ENCODE data around the gene MEOX1.

Gene MEOX1

GRCh38 chr17:43665937-43666236 lies 4.2 kb upstream of the MEOX1 start:
- TF ChIP-seq CTCF (IDR thresholded peaks at IDR 0.05; ENCODE audit: low read depth, low read length, missing control alignments) = no peak
- DNase-seq (ENCODE audit: low read depth) = no peak
- H3K4me3 ChIP-seq (ENCODE audit: low read depth, low read length) = no peak overlapping the region

- TF ChIP-seq CTCF (IDR thresholded peaks at IDR 0.05; ENCODE audit: low read depth, low read length, missing control alignments) = no peak
- H3K4me3 ChIP-seq (ENCODE audit: low read depth, low read length) = no peak overlapping the region
- DNase-seq (ENCODE audit: low read depth) = no peak
These were observed 3.6 kb upstream of the MEOX1 start for GRCh38 chr17:43665084-43665936.

DNA sequence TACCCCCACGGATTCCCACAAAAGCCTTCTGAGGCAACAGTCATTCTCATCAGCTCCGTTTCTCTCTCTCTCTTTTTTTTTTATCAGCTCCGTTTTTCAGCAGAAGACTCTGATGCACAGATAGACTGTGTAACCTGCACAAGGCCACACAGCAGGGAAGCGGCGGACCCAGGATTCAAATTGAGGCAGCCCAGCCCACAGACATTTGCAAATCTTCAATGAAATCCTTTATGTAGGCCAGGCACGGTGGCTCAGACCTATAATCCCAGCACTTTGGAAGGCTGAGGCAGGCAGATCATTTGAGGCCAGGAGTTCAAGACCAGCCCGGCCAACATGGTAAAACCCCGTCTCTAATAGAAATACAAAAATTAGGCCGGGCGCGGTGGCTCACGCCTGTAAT lies 2.4 kb upstream of the MEOX1 start:
- no peak for TF ChIP-seq CTCF (IDR thresholded peaks at IDR 0.05; ENCODE audit: low read depth, low read length, missing control alignments)
- DNase-seq (ENCODE audit: low read depth) = no peak
- no peak overlapping the region for H3K4me3 ChIP-seq (ENCODE audit: low read depth, low read length)

- no peak for DNase-seq (ENCODE audit: low read depth)
- TF ChIP-seq CTCF (IDR thresholded peaks at IDR 0.05; ENCODE audit: low read depth, low read length, missing control alignments) = no peak
- no peak overlapping the region for H3K4me3 ChIP-seq (ENCODE audit: low read depth, low read length)
These were observed 1.7 kb upstream of the MEOX1 start for GRCh38 chr17:43663383-43663782.

DNA sequence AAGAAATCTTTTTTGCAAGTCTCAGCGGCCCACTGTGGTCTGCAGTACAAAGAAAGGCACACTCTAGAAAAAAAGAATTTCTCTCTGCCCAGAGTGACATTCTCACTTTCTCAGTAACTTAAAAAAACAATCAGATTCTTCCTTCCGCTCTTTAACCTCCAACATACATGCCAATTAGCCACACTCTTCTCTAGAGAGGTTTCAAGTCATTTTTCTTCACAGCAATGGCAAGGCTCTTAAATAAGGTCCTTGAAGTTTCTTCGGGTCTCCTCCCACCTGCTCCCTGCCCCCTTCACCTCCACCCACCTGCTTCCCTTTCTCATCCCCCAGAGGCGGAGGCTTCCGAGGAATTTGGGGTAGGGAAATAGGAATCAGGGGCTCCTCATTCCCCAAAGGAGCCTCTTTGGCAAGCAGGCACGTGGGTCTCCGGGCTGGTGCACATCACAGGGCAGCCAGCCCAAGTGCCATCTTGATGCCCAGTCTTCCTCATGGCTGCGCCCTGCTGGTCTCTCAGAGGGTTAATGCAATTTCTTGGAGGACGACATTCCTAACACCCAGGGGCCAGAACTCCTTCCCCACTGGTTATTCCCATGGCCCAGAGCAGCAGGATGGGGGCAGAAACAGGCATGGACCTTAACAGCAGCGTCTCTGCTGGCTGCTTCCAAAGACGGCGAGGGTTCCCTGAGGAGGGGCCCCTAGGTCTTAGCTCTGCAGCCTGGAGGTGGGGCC lies 855 bp upstream of the MEOX1 start:
- H3K4me3 ChIP-seq (ENCODE audit: low read depth, low read length) = no peak overlapping the region
- TF ChIP-seq CTCF (IDR thresholded peaks at IDR 0.05; ENCODE audit: low read depth, low read length, missing control alignments) = no peak
- DNase-seq (ENCODE audit: low read depth) = peak; percentile 16

- no peak for DNase-seq (ENCODE audit: low read depth)
- no peak overlapping the region; the same call in 1 of the 2 replicates for H3K4me3 ChIP-seq (ENCODE audit: low read depth, low read length)
- TF ChIP-seq CTCF (IDR thresholded peaks at IDR 0.05; ENCODE audit: low read depth, low read length, missing control alignments) = no peak
These were observed 767 bp downstream of the MEOX1 start for GRCh38 chr17:43660816-43661493.

All from GM12864 (cell line).